Subcutaneous adipose tissue (tissue), 4 donors: ENCODE data around the gene PLEKHN1. TPM values are rescaled to one million over a fixed set of nuclear protein-coding genes. Genes with fewer than 3 reads are reported as not detected.

ENCODE experiments used
- total RNA-seq, 4 donors: library from RNA; depleted of rRNA; stranded (reverse); fragments of >200 nt; gene quantifications; one replicate each; pipeline ENCODE4 v1.1.0, GENCODE V29; 2016
- TF ChIP-seq, protein P1 (sequence below): fragments of 450-650 bp; IDR thresholded peaks from one replicate; pipeline ENCODE4 v1.5.1; 2016; ENCODE audit warnings: low read depth, mild to moderate bottlenecking, control low read depth, antibody characterized with exemption, moderate library complexity

The PLEKHN1 gene
- total RNA-seq, 4 donors from 2014 or later, result 0.33 TPM; not detected in 3

DNA sequence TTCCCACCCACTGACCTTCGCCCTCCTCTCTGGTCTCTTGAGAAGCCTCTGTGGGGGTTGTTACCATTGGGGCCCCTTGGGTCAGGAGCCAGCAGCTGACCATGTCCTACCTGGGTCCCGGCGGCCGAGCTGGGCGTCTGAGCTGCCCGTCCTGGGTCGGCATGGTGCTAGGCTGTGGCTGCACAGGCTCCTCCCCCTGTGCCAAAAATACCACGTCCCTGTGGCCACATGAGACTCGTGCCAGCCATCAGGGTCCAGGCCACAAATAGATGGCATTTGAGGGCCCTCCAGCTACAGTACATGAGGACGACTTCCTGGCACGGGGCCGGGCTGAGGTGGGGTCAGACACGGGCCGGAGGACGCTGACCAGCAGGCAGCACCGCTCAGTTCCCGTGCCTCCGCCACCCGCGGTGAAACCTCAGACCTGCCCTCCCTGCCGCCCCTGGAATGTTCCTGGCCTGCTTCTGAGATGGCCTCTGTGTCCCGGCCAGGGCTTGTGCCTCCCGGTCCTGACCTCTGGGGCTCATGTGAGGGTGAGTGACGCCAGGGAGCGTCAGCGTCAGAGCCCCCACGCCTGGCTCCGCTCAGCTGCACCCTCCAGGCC lies 15.8 kb downstream of the PLEKHN1 start, which contains the start of gene PERM1:
TSS of gene PERM1 (minus strand) at position 139 of the 604 bp plus-strand sequence. CDS start 1,064 bp downstream, outside the sequence.
- TF ChIP-seq, protein P1, sequence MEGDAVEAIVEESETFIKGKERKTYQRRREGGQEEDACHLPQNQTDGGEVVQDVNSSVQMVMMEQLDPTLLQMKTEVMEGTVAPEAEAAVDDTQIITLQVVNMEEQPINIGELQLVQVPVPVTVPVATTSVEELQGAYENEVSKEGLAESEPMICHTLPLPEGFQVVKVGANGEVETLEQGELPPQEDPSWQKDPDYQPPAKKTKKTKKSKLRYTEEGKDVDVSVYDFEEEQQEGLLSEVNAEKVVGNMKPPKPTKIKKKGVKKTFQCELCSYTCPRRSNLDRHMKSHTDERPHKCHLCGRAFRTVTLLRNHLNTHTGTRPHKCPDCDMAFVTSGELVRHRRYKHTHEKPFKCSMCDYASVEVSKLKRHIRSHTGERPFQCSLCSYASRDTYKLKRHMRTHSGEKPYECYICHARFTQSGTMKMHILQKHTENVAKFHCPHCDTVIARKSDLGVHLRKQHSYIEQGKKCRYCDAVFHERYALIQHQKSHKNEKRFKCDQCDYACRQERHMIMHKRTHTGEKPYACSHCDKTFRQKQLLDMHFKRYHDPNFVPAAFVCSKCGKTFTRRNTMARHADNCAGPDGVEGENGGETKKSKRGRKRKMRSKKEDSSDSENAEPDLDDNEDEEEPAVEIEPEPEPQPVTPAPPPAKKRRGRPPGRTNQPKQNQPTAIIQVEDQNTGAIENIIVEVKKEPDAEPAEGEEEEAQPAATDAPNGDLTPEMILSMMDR, result no peak

DNA sequence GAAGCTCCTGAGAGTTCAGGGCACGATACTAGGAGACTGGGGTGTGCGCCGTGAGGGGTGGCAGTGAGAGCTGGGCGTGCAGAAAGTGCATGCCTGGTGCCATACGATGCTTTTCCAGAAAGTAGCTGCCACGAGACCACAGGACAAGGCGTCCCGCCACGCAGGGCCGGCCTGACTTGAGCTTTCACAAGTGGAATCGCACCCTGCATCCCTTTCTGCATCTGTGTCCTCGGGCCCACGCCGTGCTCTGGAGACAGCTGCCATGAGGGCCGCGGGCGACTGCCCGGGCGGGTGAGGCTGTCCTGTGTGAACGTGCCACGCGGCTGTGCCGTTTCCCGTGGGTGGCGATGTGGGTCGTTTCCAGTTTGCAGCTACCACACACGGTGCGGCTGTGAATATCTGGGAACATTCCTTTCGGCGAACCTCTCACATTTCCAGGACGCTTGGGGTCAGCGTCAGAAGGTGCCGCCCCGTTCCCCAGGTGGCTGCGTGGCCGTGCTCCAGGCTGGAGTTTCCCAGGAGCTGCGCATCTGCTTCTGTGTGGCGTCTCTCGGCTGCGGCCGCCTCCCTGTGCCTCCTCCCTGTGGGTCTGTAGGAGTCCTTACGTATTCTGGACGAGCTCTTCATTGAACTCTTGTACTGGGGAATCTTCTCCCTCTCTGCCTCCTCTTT lies 16.6 kb downstream of the PLEKHN1 start:
- TF ChIP-seq, protein P1, result no peak

DNA sequence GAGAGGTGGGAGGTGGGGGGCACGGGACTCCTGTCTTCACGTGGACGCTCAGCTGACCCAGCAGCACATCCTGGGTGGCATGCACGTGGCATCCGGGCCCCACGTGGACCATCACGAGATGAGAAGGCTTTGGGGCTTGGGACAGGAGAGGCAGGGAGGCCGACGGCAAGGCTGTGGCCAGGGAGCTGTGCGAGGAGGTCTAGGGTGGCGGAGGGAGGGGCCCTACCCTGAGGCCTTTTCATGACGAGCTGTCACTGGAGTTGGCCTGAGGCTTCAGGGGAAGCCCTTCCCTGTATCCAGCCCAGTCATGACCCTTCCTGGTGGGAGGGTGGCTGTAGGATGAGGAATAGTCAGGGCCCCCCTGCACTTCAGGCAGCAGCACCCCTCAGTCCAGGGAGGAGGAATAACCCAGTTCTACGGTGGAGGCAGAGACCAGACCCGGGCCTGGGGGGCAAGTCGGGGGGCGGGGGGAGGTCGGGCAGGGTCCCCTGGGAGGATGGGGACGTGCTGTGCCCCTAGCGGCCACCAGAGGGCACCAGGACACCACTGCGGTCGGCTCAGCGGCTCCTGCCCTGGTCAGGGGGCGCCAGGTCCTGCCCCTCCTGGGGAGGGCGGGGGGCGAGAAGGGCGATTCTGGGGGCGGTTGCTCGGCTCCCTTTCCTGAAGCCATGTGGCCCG lies 17.7 kb downstream of the PLEKHN1 start:
- TF ChIP-seq, protein P1, result no peak

GRCh38 chr1:984476-984814 lies 18.2 kb downstream of the PLEKHN1 start:
- TF ChIP-seq, protein P1, result no peak

DNA sequence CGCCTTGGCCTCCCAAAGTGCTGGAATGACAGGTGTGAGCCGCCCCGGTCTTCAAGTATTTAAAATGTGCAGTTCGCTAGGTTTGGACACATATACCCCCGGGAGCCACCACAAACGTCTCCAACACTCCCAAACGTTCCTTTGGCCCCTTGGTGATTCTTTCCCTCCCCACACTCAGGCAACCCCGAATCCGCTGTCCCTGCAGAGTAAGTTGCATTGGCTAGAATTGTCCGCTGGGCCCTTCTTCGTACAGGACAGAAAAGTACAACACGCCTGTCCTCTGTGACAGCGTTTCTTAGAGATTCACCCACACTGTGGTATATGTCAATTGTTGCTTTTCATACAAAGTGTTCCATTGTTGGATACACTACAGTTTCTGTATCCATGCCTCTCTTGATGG lies 18.8 kb downstream of the PLEKHN1 start:
- TF ChIP-seq, protein P1, result no peak

GRCh38 chr1:991895-992294 lies 25.6 kb downstream of the PLEKHN1 start:
- TF ChIP-seq, protein P1, result no peak

DNA sequence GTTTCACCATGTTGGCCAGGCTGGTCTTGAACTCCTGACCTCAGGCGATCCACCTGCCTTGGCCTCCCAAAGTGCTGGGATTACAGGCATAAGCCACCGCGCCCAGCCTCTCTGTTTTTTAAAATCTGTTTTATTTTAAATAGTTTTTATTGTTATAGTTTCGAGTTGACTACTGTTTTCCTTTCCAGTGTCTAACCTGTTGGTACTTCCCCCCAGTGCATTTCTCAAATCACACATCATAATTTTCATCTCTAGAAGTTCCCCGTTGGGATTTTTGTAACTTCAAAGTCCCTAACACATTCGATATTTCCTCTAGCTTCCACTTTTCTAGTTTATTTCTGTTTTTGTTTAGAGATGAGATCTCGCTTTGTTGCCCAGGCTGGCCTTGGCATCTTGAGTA lies 26.1 kb downstream of the PLEKHN1 start:
- TF ChIP-seq, protein P1, result no peak
